ENCODE measurements around the gene IMMP2L. TPM values are rescaled to one million over a fixed set of nuclear protein-coding genes. Genes with fewer than 3 reads are reported as not detected.

Gene IMMP2L
- total RNA-seq, 2 donors from 2014 or later: 7.3 to 7.7 TPM

DNA sequence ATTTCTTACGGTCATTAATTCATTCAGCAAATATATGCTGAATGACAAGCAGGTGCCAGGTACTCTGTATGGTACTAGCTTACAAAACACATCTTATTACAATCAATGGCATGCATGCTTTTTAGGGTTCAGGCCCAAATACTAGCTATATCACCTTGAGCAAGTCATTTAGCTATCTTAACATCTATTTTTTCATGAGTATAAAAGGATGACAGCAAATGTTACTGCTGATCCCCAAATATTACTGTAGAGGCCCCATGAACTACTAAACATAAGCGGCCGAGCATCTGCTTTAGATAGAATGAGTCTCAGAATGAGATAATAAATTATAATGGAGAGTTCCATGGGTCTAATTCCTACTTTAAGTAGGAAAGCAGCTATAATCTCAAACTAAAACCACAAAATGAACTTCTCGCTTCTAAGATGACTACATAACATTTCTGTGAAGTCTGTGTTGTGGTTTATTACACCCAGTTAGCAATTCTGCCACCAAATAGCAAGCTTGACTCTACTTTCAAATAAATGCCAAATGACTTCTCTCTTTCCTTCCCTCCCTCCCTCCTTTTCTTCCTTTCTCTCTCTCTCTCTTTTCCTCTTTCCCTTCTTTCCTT, 585.1 kb downstream of the IMMP2L start:
- no peak overlapping the region for H3K4me3 ChIP-seq
- no peak overlapping the region for H3K27ac ChIP-seq
- no peaks in the 10 kb centered on the region for H3K9me3 ChIP-seq
- H3K4me1 ChIP-seq: no peaks in the 10 kb centered on the region
- TF ChIP-seq, protein P1, sequence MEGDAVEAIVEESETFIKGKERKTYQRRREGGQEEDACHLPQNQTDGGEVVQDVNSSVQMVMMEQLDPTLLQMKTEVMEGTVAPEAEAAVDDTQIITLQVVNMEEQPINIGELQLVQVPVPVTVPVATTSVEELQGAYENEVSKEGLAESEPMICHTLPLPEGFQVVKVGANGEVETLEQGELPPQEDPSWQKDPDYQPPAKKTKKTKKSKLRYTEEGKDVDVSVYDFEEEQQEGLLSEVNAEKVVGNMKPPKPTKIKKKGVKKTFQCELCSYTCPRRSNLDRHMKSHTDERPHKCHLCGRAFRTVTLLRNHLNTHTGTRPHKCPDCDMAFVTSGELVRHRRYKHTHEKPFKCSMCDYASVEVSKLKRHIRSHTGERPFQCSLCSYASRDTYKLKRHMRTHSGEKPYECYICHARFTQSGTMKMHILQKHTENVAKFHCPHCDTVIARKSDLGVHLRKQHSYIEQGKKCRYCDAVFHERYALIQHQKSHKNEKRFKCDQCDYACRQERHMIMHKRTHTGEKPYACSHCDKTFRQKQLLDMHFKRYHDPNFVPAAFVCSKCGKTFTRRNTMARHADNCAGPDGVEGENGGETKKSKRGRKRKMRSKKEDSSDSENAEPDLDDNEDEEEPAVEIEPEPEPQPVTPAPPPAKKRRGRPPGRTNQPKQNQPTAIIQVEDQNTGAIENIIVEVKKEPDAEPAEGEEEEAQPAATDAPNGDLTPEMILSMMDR (IDR thresholded peaks at IDR 0.05): no peak
- no peak for DNase-seq (ENCODE audit: low spot score)
- no peaks in the 10 kb centered on the region for H3K27me3 ChIP-seq
- H3K36me3 ChIP-seq: no peaks in the 10 kb centered on the region

- Histone ChIP-seq H3K36me3 (no peaks in the 10 kb centered on the region), H3K4me1 (no peaks in the 10 kb centered on the region)
Measured at GRCh38 chr7:110975486-110975885, 586.8 kb downstream of the IMMP2L start.

GRCh38 chr7:110974441-110974840, 587.9 kb downstream of the IMMP2L start:
- DNase-seq (ENCODE audit: low spot score): no peak
- Histone ChIP-seq H3K36me3 (no peaks in the 10 kb centered on the region), H3K27me3 (no peaks in the 10 kb centered on the region), H3K4me3 (no peak overlapping the region), H3K9me3 (no peaks in the 10 kb centered on the region), H3K27ac (no peak overlapping the region), H3K4me1 (no peaks in the 10 kb centered on the region)
- TF ChIP-seq, protein P1 (IDR thresholded peaks at IDR 0.05): no peak

More at GRCh38 chr7:110975486-110975885, 586.8 kb downstream of the IMMP2L start:
- Histone ChIP-seq H3K4me3 (no peak overlapping the region), H3K27ac (no peak overlapping the region), H3K27me3 (no peaks in the 10 kb centered on the region), H3K9me3 (no peaks in the 10 kb centered on the region)
- TF ChIP-seq, protein P1 (IDR thresholded peaks at IDR 0.05): no peak
- DNase-seq (ENCODE audit: low spot score): no peak

GRCh38 chr7:110973196-110973990, 588.9 kb downstream of the IMMP2L start:
- no peak for DNase-seq (ENCODE audit: low spot score)
- Histone ChIP-seq H3K9me3 (no peaks in the 10 kb centered on the region), H3K4me1 (no peaks in the 10 kb centered on the region), H3K27me3 (no peaks in the 10 kb centered on the region), H3K4me3 (no peak overlapping the region), H3K27ac (no peak overlapping the region), H3K36me3 (no peaks in the 10 kb centered on the region)
- TF ChIP-seq, protein P1 (IDR thresholded peaks at IDR 0.05): no peak

DNA sequence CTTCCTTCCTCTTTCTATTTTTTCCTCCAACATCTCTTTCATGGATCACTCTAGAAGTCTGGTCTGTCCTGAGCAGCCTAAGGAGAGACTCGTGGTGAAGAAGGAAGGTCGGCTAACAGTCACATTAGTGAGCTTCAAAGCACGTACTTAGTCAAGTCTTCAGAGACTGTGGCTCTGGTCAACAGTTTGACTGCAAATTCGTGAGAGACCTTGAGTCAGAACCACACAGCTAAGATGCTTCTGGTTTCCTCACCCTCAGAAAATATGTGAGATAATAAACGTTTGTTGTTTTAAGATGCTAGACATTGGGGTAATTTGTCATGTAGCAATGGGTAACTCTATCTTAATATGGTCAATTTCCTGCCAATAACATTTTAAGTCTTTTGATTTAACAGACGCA, 597.5 kb downstream of the IMMP2L start:
- Histone ChIP-seq H3K9me3 (no peaks in the 10 kb centered on the region), H3K27me3 (no peaks in the 10 kb centered on the region), H3K27ac (no peak overlapping the region), H3K4me3 (no peak overlapping the region), H3K4me1 (peaks cover 0 to 6% of the 10 kb centered on the region in 2 donors), H3K36me3 (no peaks in the 10 kb centered on the region)
- DNase-seq (ENCODE audit: low spot score): no peak
- TF ChIP-seq, protein P1 (IDR thresholded peaks at IDR 0.05): no peak

Measured in right atrium auricular region (tissue), 2 donors.